H1 (cell line): ENCODE results near the gene PALM2AKAP2.

Source experiments
- ATF2 ChIP-seq: IDR thresholded peaks from 2 replicates; pipeline ENCODE4 v1.6.1; 2012; ENCODE audit warnings: low read length, inconsistent platforms
- CTCF ChIP-seq, 3 experiments: IDR thresholded peaks; 1 replicate in 2 of 3; 2 replicates in 1 of 3; pipeline versions ENCODE4 v1.5.1 to v1.6.1; 2011; ENCODE audit warnings: low read length in 3 of 3, mild to moderate bottlenecking in 3 of 3, inconsistent platforms in 2 of 3, low read depth in 1 of 3, moderate library complexity in 1 of 3; ENCODE audit not compliant: insufficient read depth in 1 of 3; ENCODE audit errors: control extremely low read depth in 1 of 3
- GABPA ChIP-seq: IDR thresholded peaks from 2 replicates; pipeline ENCODE4 v1.6.1; 2011; ENCODE audit warnings: mild to moderate bottlenecking, low read length, moderate library complexity, borderline replicate concordance; ENCODE audit not compliant: insufficient read depth
- JUN ChIP-seq: IDR thresholded peaks from 2 replicates; pipeline ENCODE4 v1.6.1; 2011; ENCODE audit warnings: low read depth, mild to moderate bottlenecking, improper control_type of control experiment, low read length
- KDM5A ChIP-seq: fragments of 200-600 bp; IDR thresholded peaks from 2 replicates; pipeline ENCODE4 v1.7.1; 2012; ENCODE audit warnings: mild to moderate bottlenecking, low read length, inconsistent platforms, mixed read lengths
- NRF1 ChIP-seq: IDR thresholded peaks from 2 replicates; pipeline ENCODE4 v1.6.1; 2011; ENCODE audit warnings: mild to moderate bottlenecking, low read depth, low read length, improper control_type of control experiment
- POLR2A ChIP-seq, 2 experiments: IDR thresholded peaks; 1 replicate in 1 of 2; 2 replicates in 1 of 2; pipeline ENCODE4 v1.6.1; 2011; ENCODE audit warnings: low read depth in 2 of 2, low read length in 2 of 2, mild to moderate bottlenecking in 2 of 2; ENCODE audit errors: control extremely low read depth in 1 of 2
- POLR2AphosphoS5 ChIP-seq: IDR thresholded peaks from 2 replicates; pipeline ENCODE4 v1.6.1; 2011; ENCODE audit warnings: low read depth, low read length
- RNF2 ChIP-seq: fragments of 200-900, 300-1000 bp; sonication (generic); IDR thresholded peaks from 2 replicates; pipeline ENCODE4 v1.7.1; 2016; ENCODE audit warnings: borderline replicate concordance, low read depth, mild to moderate bottlenecking, antibody characterized with exemption, low read length; ENCODE audit not compliant: poor library complexity, severe bottlenecking; ENCODE audit errors: missing control alignments
- SIN3A ChIP-seq, 2 experiments: IDR thresholded peaks in 1 of 2; conservative IDR thresholded peaks in 1 of 2; 2 replicates each; pipeline ENCODE4 v1.6.1; 2011 to 2012; ENCODE audit warnings: low read length in 2 of 2, improper control_type of control experiment in 1 of 2, low read depth in 1 of 2, mild to moderate bottlenecking in 1 of 2
- TAF1 ChIP-seq: IDR thresholded peaks from 2 replicates; pipeline ENCODE4 v1.6.1; 2011; ENCODE audit warnings: mild to moderate bottlenecking, low read depth, low read length
- ZNF274 ChIP-seq: IDR thresholded peaks from 2 replicates; pipeline ENCODE4 v1.7.0; 2012; ENCODE audit warnings: low read length, borderline replicate concordance; ENCODE audit errors: extremely low read depth

- no peak for TF ChIP-seq SIN3A (conservative IDR thresholded peaks at IDR 0.05 in 1 of 2, IDR thresholded peaks at IDR 0.05 in 1 of 2; ENCODE audit: low read depth in 1 of 2, low read length in 2 of 2)
- no peak for TF ChIP-seq RNF2
- TF ChIP-seq ATF2 = no peak
- no peak for TF ChIP-seq POLR2A (IDR thresholded peaks at IDR 0.05; ENCODE audit: control extremely low read depth in 1 of 2, low read depth in 2 of 2, low read length in 2 of 2)
- TF ChIP-seq GABPA = no peak
- TF ChIP-seq CTCF (IDR thresholded peaks at IDR 0.05; ENCODE audit: control extremely low read depth in 1 of 3, insufficient read depth in 1 of 3, low read depth in 1 of 3, low read length in 3 of 3) = no peak
- no peak for TF ChIP-seq POLR2AphosphoS5
- no peak for TF ChIP-seq NRF1
- no peak for TF ChIP-seq TAF1
- TF ChIP-seq KDM5A = no peak
- TF ChIP-seq JUN = no peak
- no peak for TF ChIP-seq ZNF274
These were observed 21.5 kb downstream of the PALM2AKAP2 start for GRCh38 chr9:109801484-109801883.
